GM19395 (cell line): ENCODE data around the gene RNF217.
"Not testable (repeated sequence)": the region's sequence is repeated elsewhere in the genome, so short reads cannot be mapped to it uniquely, and the experiment has no call there.

ENCODE experiments used
- ATAC-seq: cut with Tn5 transposase; IDR thresholded peaks from one replicate; pipeline ENCODE4 v1.9.1; 2021; ENCODE audit warnings: mild to moderate bottlenecking, moderate library complexity; ENCODE audit not compliant: unreplicated experiment

Gene RNF217

GRCh38 chr6:124961777-124962638, at the start of gene RNF217:
RNF217 (plus strand) TSS chr6:124962437; CDS start chr6:124962545, 108 bp downstream.
- peak; percentile 41 for ATAC-seq

DNA sequence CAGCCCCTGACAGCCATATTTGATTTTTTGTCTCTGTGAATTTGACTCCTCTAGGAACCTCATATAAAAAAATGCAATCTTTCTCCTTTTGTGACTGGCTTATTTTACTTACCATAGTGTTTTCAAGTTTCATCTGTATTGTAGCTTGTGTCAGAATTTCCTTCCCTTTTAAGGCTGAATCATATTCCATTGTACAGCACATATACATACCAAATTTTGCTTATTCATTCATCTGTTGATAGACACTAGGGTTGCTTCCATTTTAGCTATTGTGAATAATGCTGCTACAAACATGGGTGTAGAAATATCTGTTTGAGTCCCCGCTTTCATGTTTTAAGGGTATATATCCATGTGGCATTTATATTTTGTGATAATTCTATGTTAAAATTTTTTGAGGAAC, 49.2 kb upstream of the RNF217 start:
- no peak for ATAC-seq

GRCh38 chr6:124917769-124918168, 44.5 kb upstream of the RNF217 start:
- ATAC-seq = no peak

- ATAC-seq = not testable (repeated sequence)
Measured at GRCh38 chr6:124919703-124920102, 42.5 kb upstream of the RNF217 start.

DNA sequence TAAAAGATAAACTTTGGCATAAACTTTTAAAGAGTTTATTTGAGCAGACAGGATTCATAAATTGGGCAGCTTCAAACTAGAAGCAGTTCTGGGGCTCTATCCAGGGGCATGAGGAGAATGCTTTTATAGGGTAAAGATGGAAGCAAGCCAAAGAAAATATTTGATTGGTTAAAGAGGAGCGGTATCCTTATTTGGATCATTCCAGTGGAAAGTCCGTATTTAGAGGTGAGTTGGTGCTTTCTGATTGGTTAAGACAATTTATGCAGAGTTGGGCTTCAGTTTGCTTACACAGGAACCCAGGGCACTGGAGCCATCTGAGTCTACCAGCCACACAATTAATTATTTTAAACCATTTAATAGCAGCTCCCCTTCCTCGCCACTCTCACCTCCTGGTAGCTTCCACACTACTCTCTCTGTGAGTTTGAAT, 37.9 kb upstream of the RNF217 start:
- no peak for ATAC-seq

- no peak for ATAC-seq
Measured at GRCh38 chr6:124926435-124926834, 35.8 kb upstream of the RNF217 start.

DNA sequence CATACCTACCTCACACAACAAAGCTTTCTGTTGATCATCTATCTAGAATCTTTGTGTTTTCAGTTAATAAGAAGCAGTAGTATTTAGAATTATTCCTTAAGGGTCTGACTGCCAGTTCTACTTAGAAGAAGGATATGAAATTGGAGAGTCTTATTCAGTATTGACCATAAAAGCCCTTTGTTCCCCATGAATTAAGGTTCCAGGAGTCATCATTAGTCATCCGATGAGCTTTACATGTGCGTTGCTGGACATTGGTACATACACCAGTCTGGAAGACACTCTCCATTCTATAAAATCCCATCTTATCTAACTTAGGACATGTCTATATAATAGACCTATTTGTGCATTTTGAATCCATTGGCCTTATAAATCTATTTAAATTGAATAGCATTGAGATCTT, 34.4 kb upstream of the RNF217 start:
- ATAC-seq = no peak

DNA sequence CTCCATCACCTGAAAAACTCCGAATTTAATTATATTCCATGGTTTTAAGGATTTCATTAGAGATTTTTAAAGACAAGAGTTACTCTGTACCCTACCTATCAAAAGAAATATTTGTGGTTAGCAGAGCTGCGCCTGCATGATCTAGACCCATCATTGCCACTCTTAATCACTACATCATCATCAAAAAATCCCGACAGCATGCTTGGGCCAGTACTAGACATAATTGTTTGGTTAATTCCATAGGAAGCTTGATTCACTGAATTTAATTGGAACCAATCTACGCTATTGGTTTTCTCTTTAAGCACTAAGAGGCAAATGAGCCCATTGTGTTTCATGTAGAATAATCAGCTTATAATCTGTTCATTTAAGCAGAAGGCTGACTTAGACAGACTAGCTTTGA, 33.4 kb upstream of the RNF217 start:
- ATAC-seq = no peak

- no peak for ATAC-seq
Measured at GRCh38 chr6:124937645-124938044, 24.6 kb upstream of the RNF217 start.

GRCh38 chr6:124941259-124941658, 21.0 kb upstream of the RNF217 start:
- peak; percentile 53 for ATAC-seq

DNA sequence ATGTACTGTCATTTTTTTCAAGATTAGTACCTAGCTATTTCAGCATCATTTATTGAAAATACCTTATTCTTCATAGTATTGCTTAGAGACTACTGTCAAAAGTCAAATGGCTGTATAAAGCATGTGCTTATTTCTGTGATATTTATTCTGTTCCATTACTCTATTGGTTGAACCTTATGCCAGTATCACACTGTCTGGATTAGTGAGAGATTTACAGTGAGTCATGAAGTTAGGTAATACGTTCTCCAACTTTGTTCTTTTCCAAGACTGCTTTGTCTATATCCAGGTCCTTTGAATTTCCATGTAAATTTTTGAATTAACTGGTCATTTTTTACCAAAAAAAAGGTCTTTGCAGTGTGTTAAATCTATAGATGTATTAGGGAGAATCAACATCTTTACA, 18.6 kb upstream of the RNF217 start:
- no peak for ATAC-seq

- no peak for ATAC-seq
Measured at GRCh38 chr6:124947971-124948451, 14.2 kb upstream of the RNF217 start.

GRCh38 chr6:124949706-124950105, 12.5 kb upstream of the RNF217 start:
- no peak for ATAC-seq

- no peak for ATAC-seq
Measured at GRCh38 chr6:124953808-124954207, 8.4 kb upstream of the RNF217 start.

DNA sequence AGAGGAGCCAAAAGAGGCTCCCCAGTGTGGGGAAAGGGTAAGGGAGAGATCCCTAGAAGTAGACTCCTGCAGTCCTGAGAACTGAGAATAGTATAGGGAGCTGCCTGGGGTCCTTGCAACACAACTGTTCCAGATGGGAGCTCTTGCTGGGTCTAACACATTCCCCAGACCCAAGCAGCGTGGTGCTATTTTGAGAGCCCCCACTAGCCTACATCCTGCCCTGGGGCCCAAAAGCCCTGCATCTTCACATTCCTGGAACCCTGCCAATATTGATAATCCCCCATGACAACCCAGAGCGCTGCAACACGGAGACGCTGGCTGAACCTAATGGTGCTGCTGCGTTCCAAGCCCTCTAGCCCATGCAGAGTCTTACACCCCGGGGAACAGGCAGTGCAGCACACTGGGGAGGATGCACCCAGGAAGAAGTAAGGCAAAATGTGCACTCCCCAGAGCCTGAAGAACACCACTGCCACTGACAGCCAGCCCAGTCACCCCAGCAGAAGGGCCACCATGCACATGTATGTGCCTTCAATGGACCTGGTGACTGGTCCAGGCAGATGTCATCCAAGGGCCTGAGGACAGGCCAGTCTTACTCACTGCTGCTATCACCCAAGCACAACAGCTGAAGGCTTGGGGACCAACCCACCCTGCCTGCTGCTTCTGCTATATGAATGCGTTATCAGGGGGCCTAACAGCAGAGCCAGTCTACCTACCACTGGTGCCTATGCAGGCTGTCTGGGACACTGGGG, 7.0 kb upstream of the RNF217 start:
- ATAC-seq = no peak

DNA sequence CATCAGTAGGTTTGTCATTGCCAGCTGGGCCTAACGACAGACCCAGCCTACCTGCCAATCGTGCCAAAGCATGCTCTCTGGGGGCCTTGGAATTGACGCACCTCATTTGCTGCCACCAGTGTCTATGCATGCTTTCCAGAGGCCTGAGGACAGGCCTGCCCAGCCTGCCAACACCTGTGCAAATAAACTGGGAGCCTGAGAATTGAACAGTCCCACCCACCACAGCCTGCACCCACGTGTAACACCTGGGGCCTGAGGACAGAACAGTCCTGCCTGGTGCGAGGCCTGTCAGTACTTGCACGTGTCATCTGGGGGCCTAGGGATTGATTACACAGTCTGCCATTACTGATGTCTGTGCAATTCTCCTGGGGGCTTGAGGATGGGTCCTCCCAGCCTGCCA, 6.2 kb upstream of the RNF217 start:
- ATAC-seq = no peak

- ATAC-seq = no peak
Measured at GRCh38 chr6:124958149-124958548, 4.1 kb upstream of the RNF217 start.

- no peak for ATAC-seq
Measured at GRCh38 chr6:124958759-124959354, 3.4 kb upstream of the RNF217 start.

- ATAC-seq = no peak
Measured at GRCh38 chr6:124960757-124961463, 1.3 kb upstream of the RNF217 start.

GRCh38 chr6:124961464-124961776, 817 bp upstream of the RNF217 start:
- ATAC-seq = no peak
